RPMI8226 (cell line): ENCODE results near the gene LAMC3.
"Not testable (repeated sequence)": the region's sequence is repeated elsewhere in the genome, so short reads cannot be mapped to it uniquely, and the experiment has no call there.

ENCODE experiments used
- DNase-seq: peaks from one replicate; pipeline ENCODE4 v3.0.0-alpha.2; 2015

Gene LAMC3

DNA sequence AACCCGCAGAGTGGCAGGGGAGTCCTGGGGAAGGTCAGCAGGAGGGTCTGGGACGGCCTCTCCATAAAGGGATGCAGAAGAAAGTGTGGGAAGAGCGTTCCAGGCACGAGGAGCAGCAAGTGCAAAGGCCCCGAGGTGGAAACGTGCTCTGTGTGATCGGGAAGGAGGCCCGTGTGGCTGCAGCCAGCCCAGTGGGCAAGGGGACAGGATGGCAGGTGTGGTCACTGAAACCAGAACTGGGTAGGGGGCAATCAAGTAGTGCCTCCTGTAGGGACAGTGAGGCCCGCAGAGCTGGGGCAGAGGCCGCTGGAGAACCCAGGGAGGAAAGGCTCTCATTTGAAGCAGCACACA is 16.3 kb upstream of the LAMC3 start:
- no peak for DNase-seq

DNA sequence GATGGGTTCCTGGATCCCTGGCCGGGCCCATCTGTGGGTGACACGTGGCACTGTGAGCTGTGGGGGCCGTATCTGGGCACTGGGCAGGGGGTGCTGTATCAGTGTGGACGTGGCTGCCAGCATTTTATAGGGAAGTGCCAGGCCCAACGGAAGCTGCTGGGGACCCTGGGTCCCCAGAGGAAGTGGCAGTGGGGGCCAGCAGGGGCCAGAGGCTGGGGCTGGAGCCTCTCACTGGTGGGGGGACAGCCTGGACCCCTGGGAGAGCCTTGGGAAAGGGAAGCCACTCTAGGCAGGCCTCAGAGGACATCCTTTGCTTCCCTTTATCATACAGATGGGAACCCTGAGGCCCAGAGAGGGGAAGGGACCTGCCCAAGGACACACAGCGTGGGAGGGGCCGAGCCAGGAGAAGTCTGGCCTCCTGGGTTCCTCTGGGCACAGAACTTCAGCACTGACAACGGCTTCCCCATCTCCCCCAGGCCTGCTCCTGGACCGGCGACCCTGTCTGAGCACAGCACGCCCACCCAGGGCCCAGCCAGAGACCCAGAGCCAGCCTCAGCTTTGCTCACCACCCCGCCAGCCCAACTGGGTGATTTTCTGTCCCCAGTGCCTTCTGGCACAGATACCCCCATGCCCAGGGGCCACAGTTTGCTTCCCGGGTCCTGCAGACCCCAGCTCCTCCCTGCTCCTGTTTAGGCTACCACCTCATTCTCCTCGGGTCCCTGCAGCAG is 15.5 kb upstream of the LAMC3 start:
- DNase-seq: no peak

DNA sequence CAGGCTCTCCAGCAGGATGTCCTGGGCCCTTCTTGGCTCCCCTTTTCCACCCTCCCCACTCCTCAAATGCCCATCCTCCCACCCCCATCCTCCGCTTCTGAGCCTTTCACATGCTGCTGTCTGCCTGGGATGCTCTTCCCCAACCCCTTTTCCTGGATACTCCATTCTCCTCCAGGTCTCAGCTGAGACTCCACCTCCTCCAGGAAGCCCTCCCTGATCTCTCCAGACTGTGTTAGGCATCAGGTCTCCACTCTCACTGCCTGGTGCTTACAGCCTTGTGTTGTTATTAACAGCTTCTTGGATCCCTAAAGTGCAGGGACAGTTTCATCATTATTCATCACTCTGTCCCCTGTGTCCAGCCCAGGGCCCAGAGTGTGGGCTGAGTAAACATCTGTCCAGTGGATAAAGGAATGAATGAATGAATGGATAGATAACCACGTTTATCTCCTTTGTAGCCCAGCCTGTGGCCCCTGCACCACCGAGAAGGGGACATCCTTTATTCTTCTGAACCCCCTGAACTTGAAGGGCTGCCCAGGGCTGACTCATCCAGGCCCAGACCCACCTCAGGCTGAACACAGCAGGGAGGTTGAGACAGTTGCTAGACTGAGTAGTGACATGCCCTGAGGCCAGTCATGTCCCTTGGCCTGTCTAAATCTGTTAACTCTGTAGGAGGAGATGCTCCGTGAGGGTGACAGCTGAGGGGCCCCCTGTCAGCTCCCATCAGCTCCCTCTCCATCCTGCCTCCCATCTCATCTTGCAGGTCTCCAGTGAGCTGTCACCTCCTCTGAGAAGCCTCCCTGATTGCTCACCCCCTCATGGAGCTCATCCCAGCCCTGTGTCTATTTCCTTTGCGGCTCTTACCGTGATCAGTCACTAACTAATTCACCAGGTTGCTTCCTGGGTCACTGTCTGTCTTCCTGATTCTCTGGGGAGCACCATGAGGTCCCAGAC is 14.6 kb upstream of the LAMC3 start:
- no peak for DNase-seq

DNA sequence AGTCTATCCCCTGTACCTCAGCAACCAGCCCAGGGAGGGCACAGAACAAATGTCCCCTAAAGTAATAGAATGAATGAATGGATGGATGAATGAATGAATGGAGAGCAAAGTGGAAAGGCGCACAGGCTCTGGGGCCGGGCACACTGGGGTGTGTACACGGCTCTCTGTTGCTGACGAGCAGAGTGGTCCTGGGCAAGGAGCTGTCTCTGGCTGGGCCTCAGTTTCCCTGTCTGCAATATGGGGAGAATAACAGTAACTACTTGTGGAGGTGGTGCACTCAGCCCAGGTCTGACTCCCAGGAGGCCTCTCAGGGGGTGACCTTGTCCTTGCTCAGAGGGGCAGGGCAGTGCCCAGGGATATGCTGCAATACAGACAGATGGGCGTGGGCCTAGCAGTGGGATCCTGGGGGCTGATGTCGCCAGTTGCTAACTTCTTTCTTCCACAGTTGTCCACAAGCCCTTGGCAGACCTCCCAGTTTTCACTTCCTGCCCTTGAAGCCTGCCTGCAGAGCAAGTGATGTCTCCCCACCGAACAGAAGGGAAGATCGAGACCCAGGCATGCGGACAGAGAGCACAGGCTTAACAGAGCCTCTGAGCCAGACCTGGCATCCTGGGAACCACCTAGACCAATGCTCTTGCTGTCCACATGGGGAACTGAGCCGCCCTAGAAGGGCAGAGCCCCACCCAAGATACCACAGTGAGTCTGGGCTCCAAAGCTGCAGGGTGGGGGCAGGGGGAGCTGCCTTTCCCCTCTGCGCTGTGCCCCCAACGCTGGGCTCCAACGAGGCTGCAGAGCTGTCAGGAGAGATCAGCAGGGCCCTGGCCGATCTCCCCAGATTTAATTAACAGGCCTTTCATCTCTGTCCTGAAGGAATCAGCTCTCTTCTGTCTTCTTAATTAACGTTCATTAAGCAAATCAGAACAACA is 13.6 kb upstream of the LAMC3 start:
- DNase-seq: peak; percentile 90

DNA sequence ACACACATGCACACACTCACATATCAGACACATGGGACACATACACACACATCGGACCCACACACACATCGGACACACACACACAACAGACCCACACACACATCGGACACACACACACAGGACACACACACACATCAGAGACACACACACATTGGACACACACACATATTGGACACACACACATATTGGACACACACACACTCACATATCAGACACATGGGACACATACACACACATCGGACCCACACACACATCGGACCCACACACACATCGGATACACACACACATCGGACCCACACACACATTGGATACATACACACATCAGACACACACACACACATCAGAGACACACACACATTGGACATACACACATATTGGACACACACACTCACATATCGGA is 12.8 kb upstream of the LAMC3 start:
- DNase-seq: no peak

DNA sequence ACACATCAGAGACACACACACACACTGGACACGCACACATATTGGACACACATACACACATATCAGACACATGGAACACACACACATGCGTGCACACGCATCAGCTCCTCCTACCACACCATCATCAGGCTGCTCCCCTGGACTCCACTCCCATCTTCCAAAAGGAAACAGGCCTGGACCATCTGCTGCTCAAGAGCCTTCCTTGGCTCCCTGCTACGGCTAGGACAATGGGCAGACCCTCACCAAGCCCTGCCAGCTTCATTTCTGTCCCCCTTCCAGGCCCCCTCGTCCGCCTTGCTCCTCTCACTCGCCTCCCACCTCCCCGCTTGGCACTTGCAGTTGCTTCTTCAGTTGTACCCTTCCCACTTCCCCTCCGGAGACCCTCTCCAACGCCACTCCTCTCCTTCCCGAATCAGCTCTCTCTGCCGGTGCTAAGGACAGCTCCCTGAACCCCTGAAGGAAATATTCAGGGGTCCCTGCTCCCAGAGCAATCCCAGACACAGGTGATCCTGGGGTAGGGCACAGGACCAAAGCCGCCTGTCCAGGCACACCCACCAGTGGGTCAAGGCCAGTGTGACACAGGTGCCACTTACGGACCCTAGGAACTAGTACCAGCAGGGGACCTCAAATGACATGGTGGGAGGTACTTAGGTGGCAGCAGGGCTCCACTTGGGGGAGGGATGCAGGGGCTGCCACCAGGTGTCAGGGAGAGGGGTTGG is 12.1 kb upstream of the LAMC3 start:
- DNase-seq: no peak

DNA sequence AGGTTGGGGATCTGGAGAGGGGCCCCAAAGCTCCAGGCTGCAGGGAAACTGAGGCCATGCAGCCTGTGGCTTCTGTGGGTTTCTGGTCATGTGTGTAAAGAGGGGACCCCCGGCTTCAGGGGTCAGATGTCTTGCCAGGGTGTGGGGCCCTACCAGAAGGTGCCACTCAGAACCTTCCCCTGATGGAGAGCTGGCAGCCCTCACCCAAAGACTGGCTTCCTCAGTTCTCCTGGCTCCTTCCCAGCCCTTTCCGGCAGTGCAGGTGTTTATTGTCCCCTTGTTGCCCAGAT is 11.6 kb upstream of the LAMC3 start:
- no peak for DNase-seq

DNA sequence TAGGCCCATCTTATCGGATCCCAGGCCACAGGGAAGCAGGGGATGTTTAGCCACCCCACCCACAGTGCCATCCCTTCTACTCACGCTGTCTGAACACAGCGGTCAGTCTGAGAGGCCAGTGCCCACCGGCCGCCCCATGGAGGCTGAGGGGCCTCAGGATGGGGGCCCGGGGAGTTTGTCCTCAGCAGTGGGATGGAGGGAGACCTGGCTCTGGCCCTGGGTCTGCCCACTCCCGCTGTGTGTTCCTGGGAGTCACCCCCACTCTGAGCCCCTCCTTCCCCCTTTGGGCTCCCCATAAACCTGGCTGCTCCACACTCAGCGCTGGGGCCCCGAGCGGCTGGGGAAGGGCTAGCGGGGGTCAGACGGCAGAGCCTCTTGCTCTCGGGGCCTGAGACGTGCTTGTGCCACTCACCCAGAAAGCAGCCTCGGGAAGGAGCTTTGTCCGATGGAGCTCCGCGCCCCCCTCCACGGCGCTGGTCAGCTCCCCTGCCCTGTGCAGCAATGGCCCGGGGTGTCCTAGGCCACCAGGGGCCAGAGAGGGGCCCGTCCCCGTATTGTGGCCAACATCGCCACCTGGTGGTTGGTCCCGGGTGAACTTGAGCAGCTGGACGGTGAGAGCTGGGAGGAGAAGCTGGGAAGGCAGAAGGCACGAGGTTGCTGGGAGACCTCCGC is 10.9 kb upstream of the LAMC3 start:
- peak; percentile 86 for DNase-seq

DNA sequence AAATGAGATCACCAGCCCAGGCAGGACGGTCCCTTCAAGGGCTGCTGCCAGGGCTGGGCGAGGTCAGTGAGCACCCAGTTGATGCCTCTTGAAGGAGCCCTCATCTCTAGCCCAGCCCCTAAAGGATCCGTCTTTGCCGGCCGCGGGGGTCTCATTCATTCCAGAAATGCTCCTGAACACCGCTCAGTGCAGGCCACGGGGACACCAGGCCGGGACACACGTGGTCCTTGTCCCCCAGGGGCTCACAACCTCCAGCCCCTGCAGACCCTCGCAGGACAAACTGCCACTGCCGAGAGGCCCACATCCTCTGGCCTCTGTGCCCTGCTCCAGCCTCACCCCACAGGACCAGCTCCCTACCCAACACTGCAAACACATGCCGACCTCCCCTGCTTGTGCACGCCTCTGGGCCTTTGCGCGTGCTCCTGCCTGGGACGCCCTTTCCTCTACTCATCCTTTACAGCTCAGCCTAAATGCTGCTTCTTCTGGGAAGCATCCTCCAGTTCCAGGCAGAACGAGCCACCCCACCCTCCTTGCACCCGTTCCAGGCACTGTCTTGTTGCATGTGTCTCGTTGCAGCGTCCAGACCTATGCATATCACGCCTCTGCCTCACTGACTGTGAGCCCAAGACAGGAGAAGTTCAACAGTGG is 10.3 kb upstream of the LAMC3 start:
- DNase-seq: no peak

DNA sequence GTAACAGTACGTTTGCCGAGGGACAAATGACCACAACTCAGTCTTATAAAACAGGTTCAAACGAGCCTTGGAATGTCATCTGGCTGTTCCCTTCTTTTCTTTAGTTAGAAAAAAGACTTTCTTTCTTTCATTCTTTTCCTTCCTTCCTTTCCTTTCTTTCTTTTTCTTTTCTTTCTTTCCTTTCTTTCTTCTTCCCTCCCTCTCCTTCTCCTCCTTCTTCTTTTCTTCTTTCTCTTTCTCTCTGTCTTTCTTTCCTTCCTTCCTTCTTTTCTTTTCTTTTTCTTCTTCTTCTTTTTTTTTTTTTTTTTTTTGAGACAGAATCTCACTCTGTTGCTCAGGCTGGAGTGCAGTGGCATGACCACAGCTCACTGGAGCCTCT is 9.7 kb upstream of the LAMC3 start:
- no peak for DNase-seq

DNA sequence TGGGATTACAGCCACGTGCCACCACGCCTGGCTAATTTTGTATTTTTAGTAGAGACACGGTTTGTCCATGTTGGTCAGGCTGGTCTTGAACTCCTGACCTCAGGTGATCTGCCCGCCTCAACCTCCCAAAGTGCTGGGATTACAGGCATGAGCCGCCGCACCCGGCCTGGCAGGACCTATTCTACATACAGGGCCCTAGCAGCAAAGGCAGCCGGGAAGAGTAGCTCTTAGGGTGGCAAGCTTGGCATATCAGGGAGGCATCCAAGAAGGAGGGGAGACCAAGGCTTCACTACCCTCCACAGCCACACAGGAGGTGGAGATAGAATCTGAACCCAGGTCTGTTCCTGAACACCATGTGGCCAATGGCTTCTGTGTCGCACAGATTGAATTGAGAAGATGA is 8.4 kb upstream of the LAMC3 start:
- DNase-seq: not testable (repeated sequence)

DNA sequence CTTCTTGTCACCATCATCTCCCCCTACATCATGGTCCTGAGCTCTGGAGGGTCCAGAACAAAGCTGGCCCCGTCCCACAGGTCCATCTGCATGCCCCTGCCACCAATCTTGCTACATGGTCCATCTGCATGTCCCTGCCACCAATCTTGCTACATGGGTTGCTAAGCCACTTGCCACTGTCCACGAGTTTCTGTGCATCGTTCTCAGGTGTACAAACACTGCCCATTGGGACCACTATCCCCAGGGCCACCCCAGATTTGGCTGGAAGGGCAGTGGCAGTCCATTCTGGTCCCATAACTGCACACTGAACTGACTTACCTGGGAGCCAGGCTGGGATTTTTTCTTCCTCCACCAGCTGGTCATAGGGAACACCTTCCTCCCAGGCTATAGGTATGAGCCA is 8.0 kb upstream of the LAMC3 start:
- DNase-seq: no peak

DNA sequence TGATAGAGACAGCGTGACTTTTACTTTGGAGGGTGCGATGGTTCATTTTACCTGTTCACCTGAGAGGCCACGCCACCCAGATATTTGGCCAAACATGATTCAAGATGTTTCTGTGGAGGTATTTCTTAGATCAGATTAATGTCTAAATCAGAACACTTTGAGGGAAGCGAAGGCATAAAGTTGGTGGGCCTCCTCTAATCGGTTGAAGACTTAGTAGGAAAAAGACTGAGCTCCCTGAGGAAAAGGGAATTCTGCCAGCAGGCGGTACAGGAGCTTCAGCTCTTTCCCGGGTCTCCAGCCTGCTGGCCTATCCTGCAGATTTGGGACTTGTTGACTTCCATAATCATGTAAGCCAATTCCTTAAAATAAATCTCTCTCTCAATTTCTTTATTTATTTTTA is 7.0 kb upstream of the LAMC3 start:
- no peak for DNase-seq

DNA sequence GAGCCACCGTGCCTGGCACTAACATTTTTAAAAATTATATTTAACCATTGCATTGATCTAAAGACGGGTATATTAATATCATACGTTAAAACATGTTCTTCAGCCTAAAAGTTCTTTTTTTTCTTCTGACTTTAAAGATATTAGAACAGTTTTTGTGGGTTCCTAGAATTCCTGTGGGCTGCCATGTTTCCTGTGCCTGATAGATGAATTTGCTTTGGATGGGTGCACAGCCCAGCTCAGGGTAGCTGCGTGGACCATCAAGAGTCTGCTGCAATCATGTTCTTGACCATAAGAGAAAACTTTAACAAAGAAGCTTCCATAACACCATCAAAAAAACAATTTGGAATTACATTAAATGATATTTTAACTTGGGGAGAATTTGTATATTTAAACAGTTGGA is 2.4 kb upstream of the LAMC3 start:
- no peak for DNase-seq

DNA sequence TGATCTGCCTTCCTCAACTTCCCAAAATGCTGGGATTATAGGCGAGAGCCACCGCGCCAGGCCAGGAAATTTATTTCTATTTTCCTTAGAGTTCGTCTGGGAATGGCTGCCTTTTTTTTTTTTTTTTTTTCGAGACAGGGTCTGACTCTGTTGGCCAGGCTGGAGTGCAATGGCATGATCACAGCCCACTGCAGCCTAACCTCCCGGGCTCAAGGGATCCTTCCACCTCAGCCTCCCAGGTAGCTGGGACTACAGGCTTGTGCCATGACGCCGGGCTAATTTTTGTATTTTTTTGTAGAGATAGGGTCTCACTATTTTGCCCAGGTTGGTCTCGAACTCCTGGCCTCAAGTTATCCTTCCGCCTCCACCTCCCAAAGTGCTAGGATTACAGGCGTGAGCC is 888 bp upstream of the LAMC3 start:
- no peak for DNase-seq

DNA sequence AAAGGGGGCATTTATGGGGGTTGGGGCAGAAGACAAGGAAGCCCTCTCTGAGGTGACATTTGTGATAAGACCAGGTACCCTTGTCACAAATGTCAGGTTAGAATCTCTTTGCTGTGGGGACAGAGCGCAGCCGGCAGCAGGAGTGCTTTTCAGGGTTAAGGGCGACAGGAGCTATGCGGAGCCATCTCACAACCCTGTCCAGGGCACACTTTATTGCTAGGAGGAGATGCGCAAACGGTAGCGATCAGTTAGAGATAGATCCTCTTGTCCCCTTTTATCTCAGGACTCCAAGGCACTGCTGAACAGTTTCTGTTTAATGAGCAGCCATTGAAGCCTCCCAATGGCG is 438 bp upstream of the LAMC3 start:
- DNase-seq: peak; percentile 37

DNA sequence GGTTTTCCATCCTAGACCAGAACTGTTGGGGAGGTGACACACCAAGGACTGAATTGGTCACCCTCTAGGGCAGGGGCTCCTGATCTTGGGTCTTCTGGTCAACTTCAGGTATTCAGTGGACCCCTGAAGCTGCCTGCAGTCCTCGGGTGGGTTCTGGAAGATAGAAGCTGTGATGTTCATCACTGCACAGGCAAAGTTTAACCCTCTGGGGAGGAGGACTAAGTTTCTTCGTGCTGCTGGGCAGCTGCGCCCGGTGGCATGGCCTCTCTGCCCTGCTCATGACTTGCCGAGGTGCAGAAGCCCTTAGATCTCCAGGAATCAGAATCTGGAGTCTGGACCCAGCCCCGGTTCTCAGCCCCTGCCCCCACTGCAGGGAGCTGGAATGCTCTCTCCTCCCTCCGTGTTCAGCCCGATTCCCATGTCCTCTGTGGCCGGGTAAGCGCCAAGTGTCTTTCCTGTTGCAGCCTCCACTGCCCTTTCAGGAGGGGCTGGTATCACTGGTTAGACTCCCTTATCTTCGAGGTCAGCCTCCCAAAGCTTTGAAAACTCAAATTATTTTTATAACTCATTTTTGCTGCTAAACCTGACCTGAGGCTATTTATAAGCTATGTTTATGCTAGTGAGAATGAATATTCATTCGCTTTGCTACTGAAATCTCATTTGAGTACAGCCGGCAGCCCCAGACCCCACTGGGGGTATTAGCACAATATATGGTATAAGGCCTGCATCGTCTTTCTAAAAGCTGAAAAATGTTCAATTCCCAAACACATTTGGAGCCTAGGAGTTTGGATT is 1.7 kb downstream of the LAMC3 start:
- DNase-seq: no peak

DNA sequence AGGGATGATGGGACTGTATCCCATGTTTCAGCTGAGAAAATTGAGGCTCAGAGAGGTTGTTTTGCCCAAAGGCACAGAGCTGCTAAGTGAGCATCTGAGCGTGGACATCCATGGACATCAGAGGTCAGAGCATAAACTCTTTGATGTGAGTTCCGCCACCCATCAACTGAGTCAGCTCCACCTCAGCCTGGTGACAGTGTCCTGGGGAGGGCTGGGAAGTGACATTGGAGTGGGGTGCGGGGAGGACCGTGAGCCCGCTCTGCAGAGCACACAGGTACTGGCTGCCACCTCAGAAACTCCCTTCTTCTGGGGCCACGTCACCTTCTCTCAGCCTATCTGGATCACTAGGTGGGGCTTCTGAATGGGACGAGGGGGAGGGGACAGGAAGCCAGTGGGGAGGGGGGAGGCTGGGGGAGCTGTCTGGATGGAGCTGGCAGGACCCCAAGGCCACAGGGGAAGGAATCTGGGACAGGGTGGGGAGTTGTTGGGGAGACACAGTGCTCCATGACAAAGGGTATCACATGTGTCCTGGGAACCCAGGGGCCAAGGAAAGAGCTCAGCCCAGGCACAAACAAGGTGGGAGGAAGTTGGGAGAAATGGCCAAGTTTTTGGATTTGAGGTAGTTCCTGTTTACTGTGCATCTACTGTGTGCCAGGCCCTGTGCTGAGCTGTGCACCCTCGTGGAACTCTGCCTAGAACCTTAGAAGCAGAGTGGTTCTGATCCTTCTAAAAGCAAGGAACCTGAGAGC is 2.5 kb downstream of the LAMC3 start:
- DNase-seq: no peak

DNA sequence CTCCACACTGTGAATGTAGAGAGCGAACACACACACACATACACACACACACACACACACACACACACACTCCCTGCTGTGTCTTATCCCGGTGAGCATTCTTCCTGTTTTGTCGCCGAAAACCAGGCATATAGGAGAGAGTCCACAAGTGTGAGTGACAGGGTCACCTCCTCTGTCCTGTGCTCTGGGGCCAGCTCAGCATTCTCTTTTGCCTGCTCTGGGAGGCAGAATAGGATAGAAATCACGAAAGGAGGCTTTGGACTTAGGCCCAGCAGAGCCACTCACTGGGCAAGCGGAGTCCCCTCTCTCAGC is 3.0 kb downstream of the LAMC3 start:
- no peak for DNase-seq

DNA sequence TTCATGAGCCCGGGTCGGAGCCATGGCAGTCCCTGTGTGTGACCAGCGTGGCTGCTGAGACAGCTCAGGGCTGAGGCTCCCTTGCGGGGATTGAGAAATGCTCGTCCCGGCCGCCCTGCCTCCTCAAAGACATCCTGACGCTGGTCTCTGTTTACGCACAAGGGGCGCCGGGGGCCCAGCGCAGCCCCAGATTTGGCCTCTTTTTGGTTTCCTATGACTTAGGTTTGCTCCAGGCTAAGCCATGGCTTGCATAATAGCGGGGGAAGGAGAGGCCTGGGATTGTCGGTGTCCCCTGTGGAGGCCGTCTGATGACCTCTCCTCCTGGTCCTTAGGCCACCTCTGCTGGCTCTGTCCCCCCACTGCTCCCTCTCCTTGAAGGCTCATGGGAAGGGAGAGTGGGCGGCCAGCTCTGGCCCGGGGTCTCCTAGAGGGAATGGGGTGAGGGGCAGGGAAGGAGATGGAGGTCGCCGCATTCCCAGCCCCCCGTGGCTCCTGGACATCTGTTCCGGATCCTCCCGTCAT is 3.5 kb downstream of the LAMC3 start:
- DNase-seq: no peak
